Uterus (tissue), 4 donors: ENCODE measurements around the gene ZNF396. TPM values are rescaled to one million over a fixed set of nuclear protein-coding genes. Genes with fewer than 3 reads are reported as not detected.
A peak's percentile ranks its signal among the peaks of the same experiment; 100 is the strongest.

Experiments used
- DNase-seq, 2 donors: peaks; one replicate each; pipeline ENCODE4 v3.0.0-alpha.2; 2019 to 2020
- H3K27ac ChIP-seq, 2 donors: fragments of 200-600 bp; sonication (generic); 1 replicate in 1 of 2; 2 replicates in 1 of 2; pipeline ENCODE4 v1.5.1; 2016 to 2018
- H3K27me3 ChIP-seq, 2 donors: fragments of 200-600 bp; sonication (generic); one replicate each; pipeline ENCODE4 v1.5.1; 2018 to 2019; ENCODE audit warnings: control low read depth in 1 of 2
- H3K36me3 ChIP-seq, 2 donors: fragments of 200-600 bp; sonication (generic); one replicate each; pipeline ENCODE4 v1.5.1; 2019; ENCODE audit warnings: control low read depth in 1 of 2
- H3K4me1 ChIP-seq, 2 donors: fragments of 200-600 bp; sonication (generic); one replicate each; pipeline ENCODE4 v1.5.1; 2018 to 2019; ENCODE audit warnings: control low read depth in 1 of 2
- H3K4me3 ChIP-seq, 2 donors: fragments of 200-600 bp; sonication (generic); 1 replicate in 1 of 2; 2 replicates in 1 of 2; pipeline ENCODE4 v1.5.1; 2018 to 2019; ENCODE audit warnings: mild to moderate bottlenecking in 1 of 2
- H3K9me3 ChIP-seq, 2 donors: fragments of 200-600 bp; sonication (generic); one replicate each; pipeline ENCODE4 v1.5.1; 2019; ENCODE audit warnings: control low read depth in 1 of 2
- CTCF ChIP-seq, 4 experiments: fragments of 200-600 bp in 2 of 4; fragments of 450-650 bp in 2 of 4; sonication (generic) in 2 of 4; IDR thresholded peaks; one replicate each; pipeline ENCODE4 v1.5.1; 2016 to 2019; ENCODE audit warnings: antibody characterized with exemption in 4 of 4, mild to moderate bottlenecking in 2 of 4, moderate library complexity in 1 of 4
- POLR2A ChIP-seq, 2 donors: fragments of 450-650 bp; IDR thresholded peaks; one replicate each; pipeline ENCODE4 v1.6.1; 2016; ENCODE audit warnings: antibody characterized with exemption in 2 of 2, mild to moderate bottlenecking in 1 of 2, moderate library complexity in 1 of 2
- intact Hi-C: fragments of 100-400 bp; cut with DNase I; formaldehyde crosslinking; loops from one replicate; pipeline ENCODE4 v1.15.1; 2023; ENCODE audit warnings: low total_unique reads
- total RNA-seq, 4 donors: library from RNA; depleted of rRNA in 3 of 4; stranded (reverse); fragments of >200 nt in 3 of 4; gene quantifications; one replicate each; pipeline versions ENCODE4 v1.1.0 to v1.2.4, GENCODE V29; 2014 to 2023
- donor health status: DM: yes; HTN: yes; CAD: no.

ZNF396 gene
- total RNA-seq, 4 donors from 2014 or later, result 0.26 to 3.9 (median 1.0) TPM

- Histone ChIP-seq H3K9me3 (no peaks in the 10 kb centered on the region), H3K4me1 (no peaks in the 10 kb centered on the region), H3K27me3 (no peaks in the 10 kb centered on the region), H3K27ac (no peak overlapping the region), H3K4me3 (no peak overlapping the region), H3K36me3 (no peaks in the 10 kb centered on the region)
- no peak for DNase-seq
- intact Hi-C loops, result no loop called here
- TF ChIP-seq POLR2A (IDR thresholded peaks at IDR 0.05) (no peak), CTCF (IDR thresholded peaks at IDR 0.05) (no peak)
Measured at GRCh38 chr18:35397976-35398375, 20.8 kb upstream of the ZNF396 start.

- Histone ChIP-seq H3K27me3 (no peaks in the 10 kb centered on the region), H3K4me3 (no peak overlapping the region), H3K36me3 (no peaks in the 10 kb centered on the region), H3K4me1 (no peaks in the 10 kb centered on the region), H3K27ac (no peak overlapping the region), H3K9me3 (no peaks in the 10 kb centered on the region)
- DNase-seq, result no peak
- TF ChIP-seq POLR2A (IDR thresholded peaks at IDR 0.05), result no peak
- TF ChIP-seq CTCF (IDR thresholded peaks at IDR 0.05), result no peak
- intact Hi-C loops, result no loop called here
Measured at GRCh38 chr18:35393716-35394115, 16.6 kb upstream of the ZNF396 start.

- Histone ChIP-seq H3K27ac (no peak overlapping the region), H3K9me3 (no peaks in the 10 kb centered on the region), H3K27me3 (no peaks in the 10 kb centered on the region), H3K4me1 (no peaks in the 10 kb centered on the region), H3K4me3 (no peak overlapping the region), H3K36me3 (no peaks in the 10 kb centered on the region)
- intact Hi-C loops, result no loop called here
- DNase-seq, result no peak
- TF ChIP-seq CTCF (IDR thresholded peaks at IDR 0.05) (no peak), POLR2A (IDR thresholded peaks at IDR 0.05) (no peak)
Measured at GRCh38 chr18:35392375-35392774, 15.2 kb upstream of the ZNF396 start.

- intact Hi-C loops, result no loop called here
- no peaks in the 10 kb centered on the region for H3K27me3 ChIP-seq
- no peak overlapping the region for H3K4me3 ChIP-seq
- DNase-seq, result no peak
- no peaks in the 10 kb centered on the region for H3K9me3 ChIP-seq
- no peak overlapping the region for H3K27ac ChIP-seq
- H3K4me1 ChIP-seq, result no peaks in the 10 kb centered on the region
- TF ChIP-seq CTCF (IDR thresholded peaks at IDR 0.05) (no peak), POLR2A (IDR thresholded peaks at IDR 0.05) (no peak)
- H3K36me3 ChIP-seq, result no peaks in the 10 kb centered on the region
Measured at GRCh38 chr18:35390951-35391700, 14.0 kb upstream of the ZNF396 start.

- no peak for TF ChIP-seq CTCF (IDR thresholded peaks at IDR 0.05)
- TF ChIP-seq POLR2A (IDR thresholded peaks at IDR 0.05), result no peak
- Histone ChIP-seq H3K4me1 (no peaks in the 10 kb centered on the region), H3K36me3 (no peaks in the 10 kb centered on the region), H3K27ac (peak overlapping the region; percentile 38 to 52), H3K27me3 (no peaks in the 10 kb centered on the region), H3K9me3 (no peaks in the 10 kb centered on the region), H3K4me3 (no peak overlapping the region)
- DNase-seq, result no peak
- intact Hi-C loops, result no loop called here
Measured at GRCh38 chr18:35389095-35389618, 12.0 kb upstream of the ZNF396 start.
